Measurements from ENCODE around the gene NAALADL2. TPM values are rescaled to one million over a fixed set of nuclear protein-coding genes. Genes with fewer than 3 reads are reported as not detected.

The NAALADL2 gene
- total and polyA plus RNA-seq, 2 donors (not counting 3 experiments of a cell fraction or from before 2014, with no cell fraction given), result 1.1 to 4.0 TPM

DNA sequence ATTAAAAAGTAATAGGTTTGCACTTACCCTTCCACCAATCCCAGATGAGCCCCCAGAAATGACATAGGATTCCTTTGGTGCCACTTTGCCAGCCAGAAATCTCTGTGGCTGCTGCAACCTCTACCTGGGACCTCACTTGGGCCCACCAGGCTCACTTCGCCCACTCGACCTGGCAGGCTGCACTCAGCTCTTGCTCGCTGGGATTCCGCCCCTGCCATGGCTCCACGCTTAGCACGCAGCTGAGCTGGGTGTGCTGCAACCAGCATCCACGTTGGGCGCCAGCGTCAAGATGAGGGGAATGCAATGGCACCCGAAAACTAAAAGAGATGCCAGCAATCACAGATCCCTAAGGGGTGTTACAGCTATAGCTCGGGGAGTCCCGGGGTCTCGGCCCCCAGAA, 761.0 kb downstream of the NAALADL2 start:
- no peaks in the 10 kb centered on the region for H4K20me1 ChIP-seq (replicated peaks; ENCODE audit: control insufficient read depth, extremely low read depth, insufficient read depth, low read length)
- no peaks in the 10 kb centered on the region for H3K36me3 ChIP-seq (ENCODE audit: control insufficient read depth in 2 of 2, extremely low read depth in 1 of 2, insufficient read depth in 2 of 2, low read length in 2 of 2)
- no peak overlapping the region for H3K4me2 ChIP-seq (ENCODE audit: insufficient read depth, low read length)
- no peak overlapping the region for H3K4me3 ChIP-seq (replicated peaks in 1 of 3; ENCODE audit: insufficient read depth in 1 of 3, low read depth in 1 of 3, low read length in 3 of 3)
- DNase-seq (ENCODE audit: low read depth, low spot score), result no peak
- H3K9me1 ChIP-seq (replicated peaks; ENCODE audit: control insufficient read depth, extremely low read depth, insufficient read depth, low read length), result no peaks in the 10 kb centered on the region
- no peaks in the 10 kb centered on the region for H3K4me1 ChIP-seq (ENCODE audit: control insufficient read depth, extremely low read depth, insufficient read depth, low read length)
- H3K9me3 ChIP-seq (replicated peaks; ENCODE audit: control insufficient read depth, insufficient read depth, low read length), result no peaks in the 10 kb centered on the region
- TF ChIP-seq MYC (IDR thresholded peaks at IDR 0.05; ENCODE audit: low read depth, low read length) (no peak), MAX (IDR thresholded peaks at IDR 0.05; ENCODE audit: insufficient read depth, insufficient read length) (no peak), EZH2 (IDR thresholded peaks at IDR 0.05; ENCODE audit: borderline replicate concordance, low read depth, low read length, severe bottlenecking) (no peak), JUN (IDR thresholded peaks at IDR 0.05; ENCODE audit: borderline replicate concordance, insufficient read depth, insufficient read length, low read depth) (no peak), GATA2 (IDR thresholded peaks at IDR 0.05; ENCODE audit: insufficient read depth, insufficient read length, low read depth, low read length) (no peak), FOS (IDR thresholded peaks at IDR 0.05; ENCODE audit: borderline replicate concordance, insufficient read depth, low read length) (no peak), POLR2A (IDR thresholded peaks at IDR 0.05; ENCODE audit: low read depth, low read length) (no peak), POLR2AphosphoS5 (IDR thresholded peaks at IDR 0.05; ENCODE audit: insufficient read depth, low read depth, low read length) (no peak)
- TF ChIP-seq, protein P1, sequence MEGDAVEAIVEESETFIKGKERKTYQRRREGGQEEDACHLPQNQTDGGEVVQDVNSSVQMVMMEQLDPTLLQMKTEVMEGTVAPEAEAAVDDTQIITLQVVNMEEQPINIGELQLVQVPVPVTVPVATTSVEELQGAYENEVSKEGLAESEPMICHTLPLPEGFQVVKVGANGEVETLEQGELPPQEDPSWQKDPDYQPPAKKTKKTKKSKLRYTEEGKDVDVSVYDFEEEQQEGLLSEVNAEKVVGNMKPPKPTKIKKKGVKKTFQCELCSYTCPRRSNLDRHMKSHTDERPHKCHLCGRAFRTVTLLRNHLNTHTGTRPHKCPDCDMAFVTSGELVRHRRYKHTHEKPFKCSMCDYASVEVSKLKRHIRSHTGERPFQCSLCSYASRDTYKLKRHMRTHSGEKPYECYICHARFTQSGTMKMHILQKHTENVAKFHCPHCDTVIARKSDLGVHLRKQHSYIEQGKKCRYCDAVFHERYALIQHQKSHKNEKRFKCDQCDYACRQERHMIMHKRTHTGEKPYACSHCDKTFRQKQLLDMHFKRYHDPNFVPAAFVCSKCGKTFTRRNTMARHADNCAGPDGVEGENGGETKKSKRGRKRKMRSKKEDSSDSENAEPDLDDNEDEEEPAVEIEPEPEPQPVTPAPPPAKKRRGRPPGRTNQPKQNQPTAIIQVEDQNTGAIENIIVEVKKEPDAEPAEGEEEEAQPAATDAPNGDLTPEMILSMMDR (IDR thresholded peaks at IDR 0.05; ENCODE audit: extremely low read depth in 1 of 2, insufficient read depth in 1 of 2, low read depth in 1 of 2, low read length in 2 of 2), result no peak
- H2AFZ ChIP-seq (ENCODE audit: low read depth, low read length), result no peak overlapping the region
- no peak for FAIRE-seq
- no peaks in the 10 kb centered on the region for H3K79me2 ChIP-seq (ENCODE audit: control insufficient read depth, insufficient read depth, low read length)
- ChIA-PET CTCF (no interaction called here), POLR2A (no interaction called here)
- intact Hi-C loops (cut with micrococcal nuclease), result no loop called here
- dilution Hi-C loops (cut with MboI; ENCODE audit: extremely low pct_ligation_motif_present, low sequenced_read_pairs), result no loop called here
- BruUV-seq (replicated peaks), result no TSS peak
- no peaks in the 10 kb centered on the region for H3K27me3 ChIP-seq (ENCODE audit: control insufficient read depth in 2 of 2, insufficient read depth in 2 of 2, low read length in 2 of 2)
- H3K27ac ChIP-seq (ENCODE audit: insufficient read depth, low read depth, low read length), result no peak overlapping the region
- no peak overlapping the region for H3K9ac ChIP-seq (replicated peaks; ENCODE audit: extremely low read depth, insufficient read depth, low read length)

All from endothelial cell of umbilical vein (primary cell).